GM15510 (cell line): ENCODE measurements around the gene NR4A1.

Source experiments
- POLR2A ChIP-seq: IDR thresholded peaks from 3 replicates; pipeline ENCODE4 v1.6.1; 2011; ENCODE audit warnings: borderline replicate concordance; ENCODE audit not compliant: insufficient read length; ENCODE audit errors: extremely low read depth

The NR4A1 gene

GRCh38 chr12:52050758-52051541, at the start of gene NR4A1:
Gene NR4A1, plus strand, starts transcription at chr12:52051442. Its CDS starts 2,887 bp downstream, at chr12:52054329.
- peak; percentile 56 for TF ChIP-seq POLR2A

- no peak for TF ChIP-seq POLR2A
Measured at GRCh38 chr12:52003016-52003550, 48.2 kb upstream of the NR4A1 start.

- no peak for TF ChIP-seq POLR2A
Measured at GRCh38 chr12:52003591-52003990, 47.7 kb upstream of the NR4A1 start.

- TF ChIP-seq POLR2A, result no peak
Measured at GRCh38 chr12:52004042-52004648, 47.1 kb upstream of the NR4A1 start.

GRCh38 chr12:52005218-52005902, 45.9 kb upstream of the NR4A1 start:
- TF ChIP-seq POLR2A, result no peak

GRCh38 chr12:52005903-52006703, 45.1 kb upstream of the NR4A1 start:
- no peak for TF ChIP-seq POLR2A

GRCh38 chr12:52006726-52007157, 44.5 kb upstream of the NR4A1 start, which contains the start of gene TAMALIN:
Gene TAMALIN, plus strand, starts transcription at chr12:52006946. Its CDS starts 74 bp downstream, at chr12:52007020.
- TF ChIP-seq POLR2A, result no peak

- no peak for TF ChIP-seq POLR2A
Measured at GRCh38 chr12:52007158-52007921, 43.9 kb upstream of the NR4A1 start.

GRCh38 chr12:52007982-52008510, 43.2 kb upstream of the NR4A1 start:
- TF ChIP-seq POLR2A, result no peak

GRCh38 chr12:52009081-52009751, 42.0 kb upstream of the NR4A1 start:
- no peak for TF ChIP-seq POLR2A

GRCh38 chr12:52010152-52010622, 41.1 kb upstream of the NR4A1 start:
- no peak for TF ChIP-seq POLR2A

- TF ChIP-seq POLR2A, result no peak
Measured at GRCh38 chr12:52010692-52011601, 40.3 kb upstream of the NR4A1 start.

GRCh38 chr12:52011602-52012214, 39.5 kb upstream of the NR4A1 start:
- no peak for TF ChIP-seq POLR2A
